Measurements from ENCODE around the gene CACNA1B.

Gene CACNA1B

GRCh38 chr9:137870432-137870831, 7.2 kb upstream of the CACNA1B start:
- H3K27ac ChIP-seq: no peak overlapping the region
- no peak for TF ChIP-seq CTCF (IDR thresholded peaks at IDR 0.05)
- no peak for TF ChIP-seq ZFX (IDR thresholded peaks at IDR 0.05; ENCODE audit: borderline replicate concordance)

- TF ChIP-seq ZFX (IDR thresholded peaks at IDR 0.05; ENCODE audit: borderline replicate concordance) (no peak), CTCF (IDR thresholded peaks at IDR 0.05) (no peak)
- no peak overlapping the region for H3K27ac ChIP-seq
Measured at GRCh38 chr9:137872296-137872695, 5.3 kb upstream of the CACNA1B start.

- no peak for TF ChIP-seq CTCF (IDR thresholded peaks at IDR 0.05)
- no peak for TF ChIP-seq ZFX (IDR thresholded peaks at IDR 0.05; ENCODE audit: borderline replicate concordance)
- H3K27ac ChIP-seq: no peak overlapping the region
Measured at GRCh38 chr9:137873408-137873807, 4.2 kb upstream of the CACNA1B start.

GRCh38 chr9:137873858-137874362, 3.7 kb upstream of the CACNA1B start:
- TF ChIP-seq CTCF (IDR thresholded peaks at IDR 0.05) (no peak), ZFX (IDR thresholded peaks at IDR 0.05; ENCODE audit: borderline replicate concordance) (no peak)
- H3K27ac ChIP-seq: no peak overlapping the region

- H3K27ac ChIP-seq: no peak overlapping the region
- TF ChIP-seq CTCF (IDR thresholded peaks at IDR 0.05) (no peak), ZFX (IDR thresholded peaks at IDR 0.05; ENCODE audit: borderline replicate concordance) (no peak)
Measured at GRCh38 chr9:137875354-137875753, 2.2 kb upstream of the CACNA1B start.

GRCh38 chr9:137875846-137876245, 1.7 kb upstream of the CACNA1B start:
- H3K27ac ChIP-seq: no peak overlapping the region
- TF ChIP-seq CTCF (IDR thresholded peaks at IDR 0.05): no peak

- no peak for TF ChIP-seq CTCF (IDR thresholded peaks at IDR 0.05)
- TF ChIP-seq ZFX (IDR thresholded peaks at IDR 0.05; ENCODE audit: borderline replicate concordance): no peak
- no peak overlapping the region for H3K27ac ChIP-seq
Measured at GRCh38 chr9:137876269-137876668, 1.3 kb upstream of the CACNA1B start.
